Stimulated activated CD8-positive, alpha-beta memory T cell treated with anti-CD3 and anti-CD28 coated beads, Interleukin-4, amount 100 ng/mL, for 4 hours (primary cell): ENCODE measurements around the gene ZW10.

Experiments used
- DNase-seq, 2 donors: peaks; one replicate each; pipeline ENCODE4 v3.0.0-alpha.2; 2020; ENCODE audit warnings: low read depth in 2 of 2, low spot score in 1 of 2

ZW10 gene

GRCh38 chr11:113701491-113701890, 72.0 kb downstream of the ZW10 start:
- DNase-seq, result no peak

- DNase-seq, result no peak
Observed at GRCh38 chr11:113698515-113698914, 75.0 kb downstream of the ZW10 start.

GRCh38 chr11:113697756-113698407, 75.6 kb downstream of the ZW10 start:
- no peak for DNase-seq

GRCh38 chr11:113697111-113697510, 76.4 kb downstream of the ZW10 start:
- no peak for DNase-seq

GRCh38 chr11:113695207-113695606, 78.3 kb downstream of the ZW10 start:
- DNase-seq, result no peak

GRCh38 chr11:113694390-113694789, 79.1 kb downstream of the ZW10 start:
- no peak for DNase-seq

GRCh38 chr11:113693030-113693429, 80.5 kb downstream of the ZW10 start:
- DNase-seq, result no peak

GRCh38 chr11:113690619-113691569, 82.6 kb downstream of the ZW10 start:
- DNase-seq, result no peak

- no peak for DNase-seq
Observed at GRCh38 chr11:113689768-113690618, 83.5 kb downstream of the ZW10 start.

GRCh38 chr11:113685654-113686359, 87.7 kb downstream of the ZW10 start:
- DNase-seq, result no peak

GRCh38 chr11:113684496-113684895, 89.0 kb downstream of the ZW10 start:
- no peak for DNase-seq

GRCh38 chr11:113683481-113684046, 89.9 kb downstream of the ZW10 start:
- no peak for DNase-seq
